HL-60 (cell line): Measurements from ENCODE around the gene WHAMM.
"Not testable (repeated sequence)": the region's sequence is repeated elsewhere in the genome, so short reads cannot be mapped to it uniquely, and the experiment has no call there.

Source experiments
- DNase-seq, 2 experiments: peaks; one replicate each; pipeline ENCODE4 v3.0.0-alpha.2; 2010 to 2020; ENCODE audit warnings: low read depth in 1 of 2, low spot score in 1 of 2
- H3K27ac ChIP-seq: fragments of 250-450 bp; sonication (Bioruptor Pico); replicated peaks from 2 replicates; pipeline ENCODE4 v1.5.1; 2020; ENCODE audit warnings: mild to moderate bottlenecking, moderate library complexity
- H3K27me3 ChIP-seq: fragments of 250-450 bp; sonication (Bioruptor Pico); 2 replicates; pipeline ENCODE4 v1.5.1; 2021; ENCODE audit warnings: mild to moderate bottlenecking, moderate library complexity; ENCODE audit not compliant: insufficient read depth, poor library complexity, severe bottlenecking
- H3K4me3 ChIP-seq: replicated peaks from 2 replicates; pipeline ENCODE4 v1.5.1; 2011; ENCODE audit warnings: mild to moderate bottlenecking, control low read depth, low read length; ENCODE audit not compliant: insufficient read depth
- CTCF ChIP-seq: IDR thresholded peaks from one replicate; pipeline ENCODE4 v1.5.1; 2011; ENCODE audit warnings: low read length, control low read depth, inconsistent platforms; ENCODE audit not compliant: insufficient read depth
- GABPA ChIP-seq: IDR thresholded peaks from 2 replicates; pipeline ENCODE4 v1.6.1; 2012; ENCODE audit warnings: low read depth
- POLR2AphosphoS5 ChIP-seq: IDR thresholded peaks from 2 replicates; pipeline ENCODE4 v1.6.1; 2012; ENCODE audit warnings: low read depth
- REST ChIP-seq: IDR thresholded peaks from 2 replicates; pipeline ENCODE4 v1.6.1; 2012; ENCODE audit warnings: low read depth; ENCODE audit not compliant: insufficient replicate concordance
- SPI1 ChIP-seq: IDR thresholded peaks from 2 replicates; pipeline ENCODE4 v1.6.1; 2012; ENCODE audit warnings: low read depth, mild to moderate bottlenecking, borderline replicate concordance

The WHAMM gene

GRCh38 chr15:82764740-82765139 lies 44.7 kb upstream of the WHAMM start:
- H3K27ac ChIP-seq: no peak overlapping the region
- DNase-seq: no peak
- no peaks in the 10 kb centered on the region for H3K27me3 ChIP-seq
- no peak overlapping the region for H3K4me3 ChIP-seq
- TF ChIP-seq GABPA: no peak

GRCh38 chr15:82766201-82766600 lies 43.2 kb upstream of the WHAMM start:
- H3K27me3 ChIP-seq, H3K4me3 ChIP-seq, H3K27ac ChIP-seq, DNase-seq: not testable (repeated sequence)

GRCh38 chr15:82767163-82767829 lies 42.1 kb upstream of the WHAMM start:
- no peak for TF ChIP-seq POLR2AphosphoS5
- no peak overlapping the region for H3K27ac ChIP-seq
- no peak overlapping the region for H3K4me3 ChIP-seq
- no peaks in the 10 kb centered on the region for H3K27me3 ChIP-seq
- no peak for DNase-seq

GRCh38 chr15:82768414-82769054 lies 40.9 kb upstream of the WHAMM start:
- no peak for DNase-seq
- no peak overlapping the region for H3K27ac ChIP-seq
- no peak overlapping the region for H3K4me3 ChIP-seq
- TF ChIP-seq POLR2AphosphoS5 (no peak), REST (no peak), SPI1 (no peak), CTCF (no peak), GABPA (no peak)
- no peaks in the 10 kb centered on the region for H3K27me3 ChIP-seq

GRCh38 chr15:82771789-82772607 lies 37.4 kb upstream of the WHAMM start:
- no peak overlapping the region for H3K27ac ChIP-seq
- TF ChIP-seq GABPA: no peak
- TF ChIP-seq CTCF: no peak
- no peak for TF ChIP-seq SPI1

GRCh38 chr15:82774496-82774895 lies 34.9 kb upstream of the WHAMM start:
- no peak overlapping the region for H3K27ac ChIP-seq
- H3K4me3 ChIP-seq: 0 out of 2 replicates have a peak overlapping the region, but pooled peaks have one; percentile 1
- DNase-seq: peak in 1 of 2 experiments; percentile 6
- TF ChIP-seq REST: no peak
- TF ChIP-seq POLR2AphosphoS5: no peak
- no peak for TF ChIP-seq GABPA
- TF ChIP-seq CTCF: no peak
- TF ChIP-seq SPI1: no peak
- H3K27me3 ChIP-seq: no peaks in the 10 kb centered on the region

More at GRCh38 chr15:82771789-82772607, 37.4 kb upstream of the WHAMM start:
- Histone ChIP-seq H3K4me3 (no peak overlapping the region), H3K27me3 (no peaks in the 10 kb centered on the region)
- DNase-seq: no peak
